HEK293 (cell line): Measurements from ENCODE around the gene TSC22D3.

Experiments
- ATF2 ChIP-seq: fragments of 450-650 bp; formaldehyde crosslinking; IDR thresholded peaks from 2 replicates; pipeline ENCODE4 v1.5.1; 2016; ENCODE audit warnings: missing biosample characterization, missing genetic modification characterization, low read depth
- CTCF ChIP-seq: fragments of 450-650 bp; formaldehyde crosslinking; IDR thresholded peaks from 2 replicates; pipeline ENCODE4 v1.5.1; 2016; ENCODE audit warnings: missing biosample characterization, missing genetic modification characterization
- KLF10 ChIP-seq: fragments of 450-650 bp; IDR thresholded peaks from 2 replicates; pipeline ENCODE4 v1.5.1; 2018; ENCODE audit warnings: missing biosample characterization, mild to moderate bottlenecking, missing genetic modification characterization
- REST ChIP-seq: fragments of 450-650 bp; formaldehyde crosslinking; IDR thresholded peaks from 2 replicates; pipeline ENCODE4 v1.5.1; 2016; ENCODE audit warnings: missing biosample characterization, missing genetic modification characterization
- ZBTB11 ChIP-seq: fragments of 450-650 bp; formaldehyde crosslinking; conservative IDR thresholded peaks from 2 replicates; pipeline ENCODE4 v1.5.1; 2016; ENCODE audit warnings: low read depth, missing biosample characterization, missing genetic modification characterization
- ZNF146 ChIP-seq: fragments of 450-650 bp; formaldehyde crosslinking; IDR thresholded peaks from 2 replicates; pipeline ENCODE4 v1.5.1; 2016; ENCODE audit warnings: missing biosample characterization, missing genetic modification characterization
- ZNF23 ChIP-seq: fragments of 450-650 bp; formaldehyde crosslinking; IDR thresholded peaks from 2 replicates; pipeline ENCODE4 v1.5.1; 2016; ENCODE audit warnings: missing biosample characterization, missing genetic modification characterization, borderline replicate concordance

- TF ChIP-seq CTCF (tag by site-specific recombination) (no peak), ZNF146 (tag by site-specific recombination) (no peak), KLF10 (tag by site-specific recombination) (peak; percentile 69; the same call in 1 of the 2 replicates), ZNF23 (tag by site-specific recombination) (no peak), ATF2 (tag by site-specific recombination) (no peak), ZBTB11 (no peak), REST (tag by site-specific recombination) (no peak)
Measured at GRCh38 chrX:107676559-107677378, 98.8 kb downstream of the TSC22D3 start.
